Activated CD4-positive, alpha-beta T cell treated with anti-CD3 and anti-CD28 coated beads, Interleukin-2, amount 50 U/mL, for 1 hour (primary cell): ENCODE results near the gene MCC.

Source experiments
- DNase-seq: peaks from one replicate; pipeline ENCODE4 v3.0.0-alpha.2; 2020

The MCC gene

GRCh38 chr5:113358696-113359095 lies 129.6 kb downstream of the MCC start:
- no peak for DNase-seq

GRCh38 chr5:113357696-113358476 lies 130.4 kb downstream of the MCC start:
- no peak for DNase-seq

GRCh38 chr5:113356487-113356886 lies 131.8 kb downstream of the MCC start:
- DNase-seq: no peak

GRCh38 chr5:113354055-113354454 lies 134.2 kb downstream of the MCC start:
- no peak for DNase-seq

GRCh38 chr5:113347572-113347971 lies 140.7 kb downstream of the MCC start:
- DNase-seq: no peak

- no peak for DNase-seq
Observed at GRCh38 chr5:113344973-113345940, 143.0 kb downstream of the MCC start.

- DNase-seq: no peak
Observed at GRCh38 chr5:113343343-113343742, 144.9 kb downstream of the MCC start.

GRCh38 chr5:113340537-113340936 lies 147.7 kb downstream of the MCC start:
- DNase-seq: no peak

GRCh38 chr5:113338628-113339027 lies 149.6 kb downstream of the MCC start:
- no peak for DNase-seq

- DNase-seq: no peak
Observed at GRCh38 chr5:113337515-113338415, 150.5 kb downstream of the MCC start.

- no peak for DNase-seq
Observed at GRCh38 chr5:113336975-113337374, 151.3 kb downstream of the MCC start.

- DNase-seq: no peak
Observed at GRCh38 chr5:113333411-113333810, 154.8 kb downstream of the MCC start.

- DNase-seq: no peak
Observed at GRCh38 chr5:113331209-113331551, 157.1 kb downstream of the MCC start.

- DNase-seq: no peak
Observed at GRCh38 chr5:113330533-113331208, 157.6 kb downstream of the MCC start.

GRCh38 chr5:113329981-113330380 lies 158.3 kb downstream of the MCC start:
- DNase-seq: no peak

GRCh38 chr5:113325054-113325453 lies 163.2 kb downstream of the MCC start:
- no peak for DNase-seq

- DNase-seq: no peak
Observed at GRCh38 chr5:113321276-113321675, 167.0 kb downstream of the MCC start.

GRCh38 chr5:113320273-113320780 lies 167.9 kb downstream of the MCC start:
- no peak for DNase-seq

GRCh38 chr5:113319256-113320053 lies 168.8 kb downstream of the MCC start:
- DNase-seq: no peak

- no peak for DNase-seq
Observed at GRCh38 chr5:113317636-113318035, 170.6 kb downstream of the MCC start.

- DNase-seq: no peak
Observed at GRCh38 chr5:113311301-113311700, 177.0 kb downstream of the MCC start.
